BLaER1 treated with 17β-estradiol and CSF1 and Interleukin-3, amounts not matched to agents 10 nM and 100 nM (cell line): ENCODE measurements around the gene LDLR.

Source experiments
- H3K27ac ChIP-seq, 11 experiments: shearing (Covaris generic); formaldehyde crosslinking; 2 replicates each; pipeline ENCODE4 v1.8.1; 2022
- H3K27me3 ChIP-seq, 11 experiments: shearing (Covaris generic); formaldehyde crosslinking; 2 replicates each; pipeline ENCODE4 v1.8.1; 2022
- H3K36me3 ChIP-seq, 11 experiments: shearing (Covaris generic); formaldehyde crosslinking; 2 replicates each; pipeline ENCODE4 v1.8.1; 2022
- H3K4me1 ChIP-seq, 10 experiments: shearing (Covaris generic); formaldehyde crosslinking; 2 replicates each; pipeline ENCODE4 v1.8.1; 2022
- H3K4me2 ChIP-seq, 11 experiments: shearing (Covaris generic); formaldehyde crosslinking; 2 replicates each; pipeline ENCODE4 v1.8.1; 2022
- H3K4me3 ChIP-seq, 10 experiments: shearing (Covaris generic); formaldehyde crosslinking; 2 replicates each; pipeline ENCODE4 v1.8.1; 2022
- H3K9ac ChIP-seq, 11 experiments: shearing (Covaris generic); formaldehyde crosslinking; 2 replicates each; pipeline ENCODE4 v1.8.1; 2022
- H3K9me3 ChIP-seq, 11 experiments: shearing (Covaris generic); formaldehyde crosslinking; replicated peaks in 1 of 11; 2 replicates each; pipeline ENCODE4 v1.8.1; 2022
- H4K20me1 ChIP-seq, 11 experiments: shearing (Covaris generic); formaldehyde crosslinking; 2 replicates each; pipeline ENCODE4 v1.8.1; 2022
- Cebpa-rat ChIP-seq, 11 experiments: shearing (Covaris generic); IDR thresholded peaks; 2 replicates each; pipeline ENCODE4 v1.8.1; 2022

The LDLR gene

DNA sequence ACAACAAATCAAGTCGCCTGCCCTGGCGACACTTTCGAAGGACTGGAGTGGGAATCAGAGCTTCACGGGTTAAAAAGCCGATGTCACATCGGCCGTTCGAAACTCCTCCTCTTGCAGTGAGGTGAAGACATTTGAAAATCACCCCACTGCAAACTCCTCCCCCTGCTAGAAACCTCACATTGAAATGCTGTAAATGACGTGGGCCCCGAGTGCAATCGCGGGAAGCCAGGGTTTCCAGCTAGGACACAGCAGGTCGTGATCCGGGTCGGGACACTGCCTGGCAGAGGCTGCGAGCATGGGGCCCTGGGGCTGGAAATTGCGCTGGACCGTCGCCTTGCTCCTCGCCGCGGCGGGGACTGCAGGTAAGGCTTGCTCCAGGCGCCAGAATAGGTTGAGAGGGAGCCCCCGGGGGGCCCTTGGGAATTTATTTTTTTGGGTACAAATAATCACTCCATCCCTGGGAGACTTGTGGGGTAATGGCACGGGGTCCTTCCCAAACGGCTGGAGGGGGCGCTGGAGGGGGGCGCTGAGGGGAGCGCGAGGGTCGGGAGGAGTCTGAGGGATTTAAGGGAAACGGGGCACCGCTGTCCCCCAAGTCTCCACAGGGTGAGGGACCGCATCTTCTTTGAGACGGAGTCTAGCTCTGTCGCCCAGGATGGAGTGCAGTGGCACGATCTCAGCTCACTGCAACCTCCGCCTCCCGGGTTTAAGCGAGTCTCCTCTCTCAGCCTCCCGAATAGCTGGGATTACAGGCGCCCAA lies at the start of gene LDLR:
LDLR (plus strand) TSS at position 210 of the 760 bp plus-strand sequence; CDS start at position 296, 86 bp downstream.
- peaks cover 62 to 77% (median 72%) of the 10 kb centered on the region in 10 experiments for H3K4me1 ChIP-seq
- H3K9me3 ChIP-seq, result no peaks in the 10 kb centered on the region
- H3K4me2 ChIP-seq, result peak within 1 kb of the TSS; percentile 72 to 92 (median 83)
- H4K20me1 ChIP-seq, result peaks cover 0 to 40% (median 34%) of the 10 kb centered on the region in 11 experiments; a peak in 16 of 22 replicates
- peak in 8 of 11 experiments; percentile 17 to 97 (median 62); a peak in 11 of 22 replicates for TF ChIP-seq Cebpa-rat (IDR thresholded peaks at IDR 0.05)
- H3K27ac ChIP-seq, result peak within 1 kb of the TSS; percentile 89 to 100 (median 96)
- no peaks in the 10 kb centered on the region for H3K27me3 ChIP-seq
- H3K4me3 ChIP-seq, result peak within 1 kb of the TSS; percentile 69 to 98 (median 90)
- H3K36me3 ChIP-seq, result peaks cover 0 to 40% (median 39%) of the 10 kb centered on the region in 11 experiments; a peak in 19 of 22 replicates
- peak within 1 kb of the TSS; percentile 91 to 100 (median 97) for H3K9ac ChIP-seq

DNA sequence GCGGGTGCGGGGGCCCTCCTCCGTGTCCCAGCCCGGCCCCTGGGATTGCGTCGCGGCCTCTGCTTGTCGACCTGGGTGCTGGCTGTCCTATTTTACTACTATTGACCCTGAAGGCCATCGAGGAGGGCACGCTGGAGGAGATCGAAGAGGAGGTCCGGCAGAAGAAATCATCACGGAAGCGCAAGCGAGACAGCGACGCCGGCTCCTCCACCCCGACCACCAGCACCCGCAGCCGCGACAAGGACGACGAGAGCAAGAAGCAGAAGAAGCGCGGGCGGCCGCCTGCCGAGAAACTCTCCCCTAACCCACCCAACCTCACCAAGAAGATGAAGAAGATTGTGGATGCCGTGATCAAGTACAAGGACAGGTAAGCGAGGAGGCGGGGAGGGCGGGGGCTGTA lies 48.1 kb upstream of the LDLR start:
- Histone ChIP-seq H3K9me3 (no peaks in the 10 kb centered on the region), H3K4me2 (no peak overlapping the region), H3K9ac (no peak overlapping the region), H3K4me1 (peaks cover 4 to 39% (median 23%) of the 10 kb centered on the region in 10 experiments), H3K27ac (no peak overlapping the region; a peak in 2 of 22 replicates), H3K36me3 (peaks cover 81 to 96% (median 94%) of the 10 kb centered on the region in 11 experiments), H4K20me1 (peaks cover 20 to 72% (median 34%) of the 10 kb centered on the region in 11 experiments; a peak in 20 of 22 replicates), H3K4me3 (no peak overlapping the region), H3K27me3 (no peaks in the 10 kb centered on the region)
- TF ChIP-seq Cebpa-rat (IDR thresholded peaks at IDR 0.05), result no peak

DNA sequence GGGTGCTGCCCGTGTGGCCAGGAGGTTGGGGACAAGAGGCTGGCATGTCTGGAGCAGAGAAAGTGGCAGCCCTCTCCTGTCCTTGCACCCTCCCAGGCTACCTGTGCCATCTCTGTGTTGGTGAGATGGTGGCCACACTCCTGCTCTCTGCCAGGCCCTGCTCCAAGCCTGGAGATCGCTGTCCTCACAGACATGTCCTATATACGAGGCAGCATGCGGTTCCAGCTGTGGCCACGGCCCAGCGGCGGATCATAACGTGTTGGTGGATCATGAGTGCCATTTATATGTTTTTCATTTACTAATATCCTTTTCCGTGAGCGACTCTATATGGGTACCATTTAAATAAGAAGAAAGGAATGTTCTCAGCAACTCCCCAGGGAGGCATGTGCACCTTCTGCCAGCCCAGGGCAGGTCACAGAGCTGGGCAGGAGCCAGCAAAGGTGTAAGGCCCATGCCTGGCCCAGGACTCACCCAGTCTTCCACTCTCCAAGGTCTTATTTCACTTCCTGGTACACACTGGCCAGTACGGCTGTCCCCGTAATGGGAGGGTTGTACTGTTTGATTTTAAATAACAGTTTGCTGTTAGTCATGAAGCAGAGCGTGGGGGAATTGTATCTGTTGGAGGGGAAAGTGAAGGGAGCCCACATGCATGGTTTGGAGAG lies 47.2 kb upstream of the LDLR start:
- Histone ChIP-seq H3K9ac (no peak overlapping the region), H3K27ac (peak overlapping the region in 1 of 11 experiments; percentile 23; a peak in 1 of 22 replicates), H3K4me1 (peaks cover 10 to 39% (median 24%) of the 10 kb centered on the region in 10 experiments), H3K27me3 (no peaks in the 10 kb centered on the region), H3K9me3 (no peaks in the 10 kb centered on the region), H3K36me3 (peaks cover 72 to 90% (median 85%) of the 10 kb centered on the region in 11 experiments), H3K4me2 (no peak overlapping the region), H3K4me3 (no peak overlapping the region), H4K20me1 (peaks cover 11 to 72% (median 34%) of the 10 kb centered on the region in 11 experiments; a peak in 19 of 22 replicates)
- no peak for TF ChIP-seq Cebpa-rat (IDR thresholded peaks at IDR 0.05)

DNA sequence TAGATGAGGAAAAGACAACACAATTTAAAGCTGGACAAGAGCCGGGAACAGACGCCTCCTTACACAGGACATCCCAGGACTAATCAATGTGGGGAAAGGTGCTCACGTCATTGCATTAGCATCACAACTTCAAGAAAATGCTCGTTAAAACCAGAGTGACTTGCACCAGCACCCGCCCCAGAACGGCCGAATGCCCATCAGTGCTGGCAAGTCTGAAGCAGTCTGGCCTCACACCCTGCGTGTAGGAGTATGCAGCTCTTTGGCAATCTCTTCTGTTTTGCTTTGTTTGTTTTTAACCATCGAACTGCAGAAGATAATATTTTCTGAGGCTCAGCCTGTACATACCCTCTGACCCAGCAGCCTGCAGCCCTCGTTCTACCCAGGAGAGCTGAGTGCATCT lies 44.8 kb upstream of the LDLR start:
- Histone ChIP-seq H3K9me3 (no peaks in the 10 kb centered on the region), H3K36me3 (peaks cover 49 to 88% (median 78%) of the 10 kb centered on the region in 11 experiments), H4K20me1 (peaks cover 14 to 79% (median 39%) of the 10 kb centered on the region in 11 experiments; a peak in 20 of 22 replicates), H3K9ac (no peak overlapping the region), H3K27me3 (no peaks in the 10 kb centered on the region), H3K27ac (no peak overlapping the region; a peak in 1 of 22 replicates), H3K4me2 (peak overlapping the region in 1 of 11 experiments; percentile 15; a peak in 1 of 22 replicates), H3K4me1 (peaks cover 27 to 52% (median 45%) of the 10 kb centered on the region in 10 experiments), H3K4me3 (no peak overlapping the region)
- TF ChIP-seq Cebpa-rat (IDR thresholded peaks at IDR 0.05), result no peak

DNA sequence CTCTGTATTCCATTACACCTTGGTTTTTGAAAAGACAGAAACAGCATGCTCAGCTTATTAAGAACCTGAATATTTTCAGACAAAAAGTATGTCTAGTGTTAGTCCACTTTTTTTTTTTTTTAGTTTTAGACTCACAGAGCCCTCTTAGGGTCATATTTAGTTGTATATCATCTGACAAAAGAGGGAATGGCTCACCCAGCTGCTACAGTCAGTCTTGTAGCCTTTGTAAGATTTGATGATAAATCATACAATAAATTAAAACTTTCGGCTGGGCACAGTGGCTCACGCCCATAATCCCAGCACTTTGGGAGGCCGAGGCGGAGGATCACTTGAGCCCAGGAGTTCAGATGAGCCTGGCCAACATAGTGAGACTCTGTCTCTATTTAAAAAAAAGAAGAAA lies 43.7 kb upstream of the LDLR start:
- TF ChIP-seq Cebpa-rat (IDR thresholded peaks at IDR 0.05), result no peak
- peak overlapping the region in 7 of 11 experiments; percentile 51 to 74 (median 62); a peak in 12 of 22 replicates for H3K27ac ChIP-seq
- H3K4me3 ChIP-seq, result no peak overlapping the region
- H3K36me3 ChIP-seq, result peaks cover 42 to 88% (median 78%) of the 10 kb centered on the region in 11 experiments
- H3K4me2 ChIP-seq, result peak overlapping the region in 10 of 11 experiments; percentile 44 to 95 (median 84); a peak in 20 of 22 replicates
- H4K20me1 ChIP-seq, result peaks cover 25 to 88% (median 50%) of the 10 kb centered on the region in 11 experiments; a peak in 20 of 22 replicates
- H3K9me3 ChIP-seq, result no peaks in the 10 kb centered on the region
- no peaks in the 10 kb centered on the region for H3K27me3 ChIP-seq
- H3K9ac ChIP-seq, result peak overlapping the region in 5 of 11 experiments; percentile 18 to 58 (median 38); a peak in 5 of 22 replicates
- H3K4me1 ChIP-seq, result peaks cover 32 to 63% (median 56%) of the 10 kb centered on the region in 10 experiments

DNA sequence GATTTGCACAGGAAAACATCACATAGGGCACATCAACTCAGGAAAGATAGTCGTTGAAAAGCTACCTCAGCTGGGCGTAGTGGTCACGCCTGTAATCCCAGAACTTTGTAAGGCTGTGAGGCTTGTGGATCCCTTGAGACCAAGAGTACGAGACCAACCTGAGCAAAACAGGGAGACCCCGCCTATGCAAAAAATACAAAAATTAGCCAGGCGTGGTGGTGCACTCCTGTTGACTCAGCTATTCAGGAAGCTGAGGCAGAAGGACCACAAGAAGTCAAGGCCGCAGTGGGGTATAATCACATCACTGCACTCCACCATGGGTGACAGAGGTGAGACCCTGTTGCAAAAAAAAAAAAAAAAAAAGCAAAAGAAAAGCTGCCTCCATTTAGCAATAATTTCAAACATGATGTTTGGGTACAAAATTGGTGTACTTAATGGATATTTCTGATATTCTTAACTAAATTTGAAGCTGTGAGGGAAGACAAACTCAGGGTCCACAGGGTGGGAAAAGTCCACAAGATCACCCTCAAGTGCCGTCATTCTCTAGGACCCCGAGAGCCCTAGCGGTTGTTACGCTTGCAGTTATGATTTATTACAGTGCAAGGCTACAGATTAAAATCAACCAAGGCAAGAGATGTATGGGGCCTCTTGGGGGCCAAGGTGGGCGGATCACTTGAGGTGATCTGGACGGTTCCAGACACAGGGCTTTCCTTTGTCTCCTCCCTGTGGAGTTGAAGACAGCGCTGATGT lies 42.5 kb upstream of the LDLR start:
- Histone ChIP-seq H4K20me1 (peaks cover 32 to 88% (median 58%) of the 10 kb centered on the region in 11 experiments; a peak in 20 of 22 replicates), H3K9ac (peak overlapping the region in 9 of 11 experiments; percentile 6 to 63 (median 45); a peak in 14 of 22 replicates), H3K27me3 (no peaks in the 10 kb centered on the region), H3K4me3 (no peak overlapping the region), H3K36me3 (peaks cover 29 to 86% (median 75%) of the 10 kb centered on the region in 11 experiments), H3K27ac (peak overlapping the region in 9 of 11 experiments; percentile 6 to 77 (median 64); a peak in 15 of 22 replicates), H3K9me3 (no peaks in the 10 kb centered on the region), H3K4me1 (peaks cover 40 to 76% (median 69%) of the 10 kb centered on the region in 10 experiments), H3K4me2 (peak overlapping the region; percentile 44 to 95 (median 82); a peak in 21 of 22 replicates)
- no peak for TF ChIP-seq Cebpa-rat (IDR thresholded peaks at IDR 0.05)

DNA sequence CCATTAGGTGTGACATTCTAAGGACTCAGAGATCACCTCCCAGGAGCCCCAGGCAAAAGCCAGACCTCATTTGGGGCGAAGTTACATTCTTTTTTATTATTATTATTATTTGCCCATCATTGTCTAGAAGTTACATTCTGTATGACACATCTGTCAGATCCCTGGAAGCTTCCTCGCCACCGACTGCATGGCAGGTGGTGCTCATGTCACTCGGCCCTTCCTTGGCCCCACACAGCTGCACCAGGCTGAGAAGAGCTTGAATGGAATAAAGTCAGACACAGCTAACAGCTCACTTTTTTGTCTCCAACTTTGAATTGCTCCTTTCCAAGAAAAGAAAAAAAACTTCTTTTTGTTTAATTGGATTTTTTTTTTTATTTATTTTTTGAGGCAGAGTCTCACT lies 41.4 kb upstream of the LDLR start:
- Histone ChIP-seq H3K4me3 (no peak overlapping the region), H3K9ac (peak overlapping the region in 3 of 11 experiments; percentile 13 to 62 (median 47); a peak in 2 of 22 replicates), H3K36me3 (peaks cover 19 to 86% (median 74%) of the 10 kb centered on the region in 11 experiments), H3K4me1 (peaks cover 48 to 86% (median 80%) of the 10 kb centered on the region in 10 experiments), H4K20me1 (peaks cover 40 to 89% (median 62%) of the 10 kb centered on the region in 11 experiments; a peak in 20 of 22 replicates), H3K4me2 (peak overlapping the region; percentile 71 to 95 (median 85)), H3K27me3 (no peaks in the 10 kb centered on the region), H3K27ac (peak overlapping the region in 7 of 11 experiments; percentile 23 to 77 (median 67); a peak in 10 of 22 replicates), H3K9me3 (no peaks in the 10 kb centered on the region)
- TF ChIP-seq Cebpa-rat (IDR thresholded peaks at IDR 0.05), result no peak
